GM20000 (cell line): ENCODE measurements around the gene RASAL2.
"Not testable (repeated sequence)": the region's sequence is repeated elsewhere in the genome, so short reads cannot be mapped to it uniquely, and the experiment has no call there.

Source experiments
- DNase-seq: peaks from one replicate; pipeline ENCODE4 v3.0.0; 2012; ENCODE audit warnings: low spot score
- TF ChIP-seq, protein P1 (sequence below): IDR thresholded peaks from 2 replicates; pipeline ENCODE4 v1.5.1; 2012; ENCODE audit warnings: mild to moderate bottlenecking, control low read depth; ENCODE audit errors: extremely low read depth, missing control alignments

Gene RASAL2

GRCh38 chr1:178241837-178242236 lies 147.9 kb downstream of the RASAL2 start:
- TF ChIP-seq, protein P1, sequence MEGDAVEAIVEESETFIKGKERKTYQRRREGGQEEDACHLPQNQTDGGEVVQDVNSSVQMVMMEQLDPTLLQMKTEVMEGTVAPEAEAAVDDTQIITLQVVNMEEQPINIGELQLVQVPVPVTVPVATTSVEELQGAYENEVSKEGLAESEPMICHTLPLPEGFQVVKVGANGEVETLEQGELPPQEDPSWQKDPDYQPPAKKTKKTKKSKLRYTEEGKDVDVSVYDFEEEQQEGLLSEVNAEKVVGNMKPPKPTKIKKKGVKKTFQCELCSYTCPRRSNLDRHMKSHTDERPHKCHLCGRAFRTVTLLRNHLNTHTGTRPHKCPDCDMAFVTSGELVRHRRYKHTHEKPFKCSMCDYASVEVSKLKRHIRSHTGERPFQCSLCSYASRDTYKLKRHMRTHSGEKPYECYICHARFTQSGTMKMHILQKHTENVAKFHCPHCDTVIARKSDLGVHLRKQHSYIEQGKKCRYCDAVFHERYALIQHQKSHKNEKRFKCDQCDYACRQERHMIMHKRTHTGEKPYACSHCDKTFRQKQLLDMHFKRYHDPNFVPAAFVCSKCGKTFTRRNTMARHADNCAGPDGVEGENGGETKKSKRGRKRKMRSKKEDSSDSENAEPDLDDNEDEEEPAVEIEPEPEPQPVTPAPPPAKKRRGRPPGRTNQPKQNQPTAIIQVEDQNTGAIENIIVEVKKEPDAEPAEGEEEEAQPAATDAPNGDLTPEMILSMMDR, result no peak
- DNase-seq, result no peak

GRCh38 chr1:178243119-178243518 lies 149.2 kb downstream of the RASAL2 start:
- TF ChIP-seq, protein P1, result no peak
- DNase-seq, result no peak

DNA sequence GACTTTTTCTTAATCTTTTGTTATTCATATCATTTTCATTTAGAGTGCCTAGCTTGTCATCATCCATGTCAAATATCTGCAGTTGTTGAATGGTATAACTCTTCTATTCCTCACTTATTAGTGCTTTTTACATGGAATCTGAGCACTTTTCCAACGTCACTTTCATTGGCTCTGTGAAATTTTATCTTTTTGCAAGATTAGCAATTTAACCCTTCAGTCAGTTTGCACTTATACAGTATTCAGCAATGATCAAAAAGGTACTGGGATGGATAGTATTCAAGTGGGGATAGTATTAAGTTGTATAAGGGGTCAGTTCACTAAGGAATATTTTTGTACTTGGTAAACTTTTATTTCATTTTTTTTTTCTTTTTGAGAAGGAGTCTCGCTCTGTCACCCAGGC lies 150.0 kb downstream of the RASAL2 start:
- TF ChIP-seq, protein P1, result no peak
- DNase-seq, result no peak

DNA sequence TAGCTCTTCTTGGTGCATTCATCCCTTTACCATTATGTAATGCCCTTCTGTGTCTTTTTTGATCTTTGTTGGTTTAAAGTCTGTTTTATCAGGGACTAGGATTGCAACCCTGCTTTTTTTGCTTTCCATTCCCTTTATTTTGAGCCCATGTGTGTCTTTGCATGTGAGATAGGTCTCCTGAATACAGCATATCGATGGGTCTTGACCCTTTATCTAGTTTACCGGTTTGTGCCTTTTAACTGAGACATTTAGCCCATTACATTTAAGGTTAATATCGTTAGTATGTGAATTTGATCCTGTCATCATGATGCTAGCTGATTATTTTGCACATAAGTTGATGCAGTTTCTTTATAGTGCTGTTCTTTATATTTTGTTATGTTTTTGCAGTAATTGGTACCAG lies 154.4 kb downstream of the RASAL2 start:
- not testable (repeated sequence) for DNase-seq

DNA sequence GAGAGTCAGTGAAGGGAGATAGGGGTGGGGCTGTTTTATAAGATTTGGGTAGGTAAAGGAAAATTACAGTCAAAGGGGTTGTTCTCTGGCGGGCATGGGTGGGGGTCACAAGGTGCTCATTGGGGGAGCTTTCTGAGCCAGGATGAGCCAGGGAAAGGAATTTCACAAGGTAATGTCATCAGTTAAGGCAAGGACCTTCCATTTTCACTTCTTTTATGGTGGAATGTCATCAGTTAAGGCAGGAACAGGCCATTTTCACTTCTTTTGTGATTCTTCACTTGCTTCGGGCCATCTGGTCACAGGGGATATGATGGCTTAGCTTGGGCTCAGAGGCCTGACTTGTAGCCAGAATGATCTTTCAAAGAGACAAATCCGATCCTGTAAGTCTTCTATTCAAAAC lies 159.7 kb downstream of the RASAL2 start:
- not testable (repeated sequence) for DNase-seq

GRCh38 chr1:178254433-178254832 lies 160.5 kb downstream of the RASAL2 start:
- no peak for DNase-seq
- TF ChIP-seq, protein P1, result no peak

DNA sequence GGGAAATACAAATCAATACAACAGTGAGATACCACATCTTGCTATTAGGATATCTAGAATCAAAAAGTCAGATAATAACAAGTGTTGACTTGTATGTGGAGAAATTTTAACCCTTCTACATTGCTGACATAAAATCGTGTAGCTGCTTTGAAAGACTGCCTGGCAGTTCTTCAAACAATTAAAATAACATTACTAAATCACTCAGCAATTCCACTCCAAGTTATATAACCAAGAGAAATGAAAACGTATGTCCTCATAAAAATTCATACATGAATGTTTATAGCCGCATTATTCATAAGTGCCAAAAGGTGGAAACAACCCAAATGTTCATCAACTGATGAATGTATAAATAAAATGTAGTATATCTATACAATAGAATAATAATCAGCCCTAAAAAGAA lies 164.6 kb downstream of the RASAL2 start:
- TF ChIP-seq, protein P1, result no peak
- DNase-seq, result no peak

GRCh38 chr1:178262120-178262500 lies 168.2 kb downstream of the RASAL2 start:
- no peak for DNase-seq
- TF ChIP-seq, protein P1, result no peak

DNA sequence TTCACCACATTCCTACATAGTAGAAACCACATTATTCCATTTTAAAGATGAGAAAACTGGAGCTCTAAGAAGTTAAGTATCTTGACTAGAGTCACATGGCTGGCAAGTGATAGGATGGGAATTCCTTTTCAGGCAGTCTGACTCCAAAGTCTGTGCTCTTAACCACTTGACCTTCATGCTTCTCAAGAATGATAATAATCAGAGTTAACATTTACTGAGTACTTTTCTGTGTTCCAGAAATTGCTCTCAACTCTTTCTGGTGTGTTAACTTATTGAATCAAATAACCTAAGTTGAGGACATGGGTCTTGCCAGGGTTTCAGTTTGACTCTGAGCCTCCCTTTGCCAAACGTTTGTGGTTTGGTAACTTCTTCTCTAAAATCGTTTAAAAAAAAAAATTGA lies 169.4 kb downstream of the RASAL2 start:
- TF ChIP-seq, protein P1, result no peak
- no peak for DNase-seq
